ENCODE results near the gene CXCR4.
A peak's percentile ranks its signal among the peaks of the same experiment; 100 is the strongest.

Gene CXCR4

DNA sequence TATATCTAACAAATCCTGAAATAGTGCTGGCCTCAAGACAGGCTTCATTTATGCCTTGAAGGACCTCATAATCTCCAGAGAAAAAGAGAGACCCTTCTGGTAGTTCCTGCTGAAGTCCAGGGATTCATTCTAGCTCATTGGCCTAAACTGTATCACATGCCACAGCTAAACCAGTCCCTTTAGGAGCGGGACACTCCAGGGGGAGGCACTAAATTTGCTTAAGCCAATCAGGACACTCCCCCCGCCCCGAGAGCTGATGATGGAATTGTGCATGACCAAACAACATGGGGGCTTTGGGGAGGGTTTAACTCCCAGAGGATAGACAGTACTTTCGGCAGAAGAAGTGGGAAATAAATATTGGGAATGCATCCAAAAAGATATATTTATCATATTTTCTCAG, 36.4 kb upstream of the CXCR4 start:
- Histone ChIP-seq H3K4me3 (ENCODE audit: low read length) (no peak overlapping the region), H3K9ac (ENCODE audit: low read length) (no peak overlapping the region), H3K27ac (ENCODE audit: low read length) (no peak overlapping the region), H3K79me2 (ENCODE audit: low read length) (no peaks in the 10 kb centered on the region), H4K20me1 (ENCODE audit: insufficient read depth, low read length) (no peaks in the 10 kb centered on the region), H3K4me1 (ENCODE audit: low read length) (peaks cover 44% of the 10 kb centered on the region), H3K27me3 (ENCODE audit: low read depth, low read length) (peaks cover 43% of the 10 kb centered on the region), H3K9me3 (ENCODE audit: insufficient read depth, low read length) (no peaks in the 10 kb centered on the region), H2AFZ (ENCODE audit: low read depth, low read length) (no peak overlapping the region), H3K4me2 (ENCODE audit: low read length) (no peak overlapping the region), H3K36me3 (replicated peaks; ENCODE audit: low read depth, low read length) (no peaks in the 10 kb centered on the region)
- TF ChIP-seq EZH2phosphoT487 (IDR thresholded peaks at IDR 0.05; ENCODE audit: low read depth) = no peak
- TF ChIP-seq, protein P1, sequence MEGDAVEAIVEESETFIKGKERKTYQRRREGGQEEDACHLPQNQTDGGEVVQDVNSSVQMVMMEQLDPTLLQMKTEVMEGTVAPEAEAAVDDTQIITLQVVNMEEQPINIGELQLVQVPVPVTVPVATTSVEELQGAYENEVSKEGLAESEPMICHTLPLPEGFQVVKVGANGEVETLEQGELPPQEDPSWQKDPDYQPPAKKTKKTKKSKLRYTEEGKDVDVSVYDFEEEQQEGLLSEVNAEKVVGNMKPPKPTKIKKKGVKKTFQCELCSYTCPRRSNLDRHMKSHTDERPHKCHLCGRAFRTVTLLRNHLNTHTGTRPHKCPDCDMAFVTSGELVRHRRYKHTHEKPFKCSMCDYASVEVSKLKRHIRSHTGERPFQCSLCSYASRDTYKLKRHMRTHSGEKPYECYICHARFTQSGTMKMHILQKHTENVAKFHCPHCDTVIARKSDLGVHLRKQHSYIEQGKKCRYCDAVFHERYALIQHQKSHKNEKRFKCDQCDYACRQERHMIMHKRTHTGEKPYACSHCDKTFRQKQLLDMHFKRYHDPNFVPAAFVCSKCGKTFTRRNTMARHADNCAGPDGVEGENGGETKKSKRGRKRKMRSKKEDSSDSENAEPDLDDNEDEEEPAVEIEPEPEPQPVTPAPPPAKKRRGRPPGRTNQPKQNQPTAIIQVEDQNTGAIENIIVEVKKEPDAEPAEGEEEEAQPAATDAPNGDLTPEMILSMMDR (IDR thresholded peaks at IDR 0.05; ENCODE audit: low read depth, low read length) = no peak

DNA sequence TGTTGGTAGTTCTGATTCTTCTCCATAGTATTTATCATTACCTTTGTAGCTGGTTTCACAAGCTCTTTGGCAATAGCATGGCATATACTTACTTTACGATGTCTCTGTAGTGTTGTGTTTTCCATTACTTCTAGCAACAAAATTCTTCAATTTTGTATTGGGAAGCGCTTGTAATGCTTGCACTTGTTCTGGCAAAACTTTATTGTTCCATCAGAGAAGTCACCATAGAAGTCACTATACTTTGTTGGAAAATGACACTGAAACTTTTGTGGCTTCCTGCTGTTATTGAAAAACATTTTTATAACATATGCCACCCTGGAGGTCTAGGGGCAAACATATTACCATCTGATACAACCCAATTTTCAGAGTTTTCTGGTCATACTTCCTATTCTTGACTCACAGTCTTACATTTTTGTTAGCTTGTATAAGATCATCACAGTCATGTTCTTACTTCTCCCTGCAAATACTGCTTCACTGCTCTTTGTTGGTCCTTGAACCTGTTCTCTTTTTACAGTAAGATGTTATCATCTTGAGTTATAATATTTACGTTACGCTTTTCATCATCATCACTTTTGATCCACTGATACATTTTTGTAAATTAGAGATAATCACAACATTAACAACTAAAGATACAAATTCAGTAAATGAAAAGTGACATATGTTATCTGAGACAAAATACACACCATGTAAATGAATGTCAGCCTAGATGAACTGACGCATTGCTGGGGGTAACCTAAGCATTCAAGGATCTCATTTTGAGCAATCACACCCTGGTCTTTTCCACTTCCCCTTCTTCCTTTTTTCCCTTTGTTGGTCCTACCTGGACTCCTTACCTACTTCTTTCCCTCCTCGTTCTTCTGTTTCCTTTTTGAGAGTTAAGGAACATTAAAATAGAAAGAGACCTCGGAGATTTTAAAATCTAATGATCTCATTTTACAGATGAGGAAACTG, 33.3 kb upstream of the CXCR4 start:
- peak overlapping the region; percentile 68 for H3K4me2 ChIP-seq (ENCODE audit: low read length)
- no peak for TF ChIP-seq EZH2phosphoT487 (IDR thresholded peaks at IDR 0.05; ENCODE audit: low read depth)
- TF ChIP-seq, protein P1 (IDR thresholded peaks at IDR 0.05; ENCODE audit: low read depth, low read length) = no peak
- H3K27me3 ChIP-seq (ENCODE audit: low read depth, low read length) = peaks cover 61% of the 10 kb centered on the region
- H3K79me2 ChIP-seq (ENCODE audit: low read length) = no peaks in the 10 kb centered on the region
- H3K4me1 ChIP-seq (ENCODE audit: low read length) = peaks cover 35% of the 10 kb centered on the region
- peak overlapping the region; percentile 55 for H3K27ac ChIP-seq (ENCODE audit: low read length)
- no peaks in the 10 kb centered on the region for H3K36me3 ChIP-seq (replicated peaks; ENCODE audit: low read depth, low read length)
- H4K20me1 ChIP-seq (ENCODE audit: insufficient read depth, low read length) = no peaks in the 10 kb centered on the region
- no peak overlapping the region for H2AFZ ChIP-seq (ENCODE audit: low read depth, low read length)
- no peak overlapping the region for H3K9ac ChIP-seq (ENCODE audit: low read length)
- H3K4me3 ChIP-seq (ENCODE audit: low read length) = peak overlapping the region; percentile 38
- H3K9me3 ChIP-seq (ENCODE audit: insufficient read depth, low read length) = no peaks in the 10 kb centered on the region

DNA sequence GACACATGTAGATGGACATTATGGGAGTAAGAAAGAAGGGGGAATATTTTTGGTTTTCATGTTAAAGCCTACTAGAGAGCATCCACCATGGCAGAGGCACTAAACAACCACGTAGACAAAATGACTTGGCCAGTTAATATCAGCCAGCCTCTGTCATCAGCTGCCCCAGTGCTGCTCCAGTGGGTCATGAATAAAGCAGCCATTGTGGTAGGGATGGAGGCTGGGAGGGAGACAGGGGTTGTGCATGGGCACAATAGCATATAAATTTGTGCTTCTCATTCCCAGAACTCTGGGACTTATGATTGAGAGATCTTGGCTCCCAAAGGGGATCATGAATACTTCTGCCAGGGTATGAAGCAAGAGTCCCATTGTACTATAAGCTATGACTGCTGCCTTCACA, 31.1 kb upstream of the CXCR4 start:
- TF ChIP-seq, protein P1 (IDR thresholded peaks at IDR 0.05; ENCODE audit: low read depth, low read length) = no peak
- no peak for TF ChIP-seq EZH2phosphoT487 (IDR thresholded peaks at IDR 0.05; ENCODE audit: low read depth)
- Histone ChIP-seq H3K36me3 (replicated peaks; ENCODE audit: low read depth, low read length) (no peaks in the 10 kb centered on the region), H3K27ac (ENCODE audit: low read length) (no peak overlapping the region), H4K20me1 (ENCODE audit: insufficient read depth, low read length) (no peaks in the 10 kb centered on the region), H3K4me2 (ENCODE audit: low read length) (no peak overlapping the region), H3K79me2 (ENCODE audit: low read length) (no peaks in the 10 kb centered on the region), H3K4me3 (ENCODE audit: low read length) (no peak overlapping the region), H3K27me3 (ENCODE audit: low read depth, low read length) (peaks cover 80% of the 10 kb centered on the region), H3K9me3 (ENCODE audit: insufficient read depth, low read length) (no peaks in the 10 kb centered on the region), H2AFZ (ENCODE audit: low read depth, low read length) (no peak overlapping the region), H3K9ac (ENCODE audit: low read length) (no peak overlapping the region), H3K4me1 (ENCODE audit: low read length) (peaks cover 26% of the 10 kb centered on the region)

DNA sequence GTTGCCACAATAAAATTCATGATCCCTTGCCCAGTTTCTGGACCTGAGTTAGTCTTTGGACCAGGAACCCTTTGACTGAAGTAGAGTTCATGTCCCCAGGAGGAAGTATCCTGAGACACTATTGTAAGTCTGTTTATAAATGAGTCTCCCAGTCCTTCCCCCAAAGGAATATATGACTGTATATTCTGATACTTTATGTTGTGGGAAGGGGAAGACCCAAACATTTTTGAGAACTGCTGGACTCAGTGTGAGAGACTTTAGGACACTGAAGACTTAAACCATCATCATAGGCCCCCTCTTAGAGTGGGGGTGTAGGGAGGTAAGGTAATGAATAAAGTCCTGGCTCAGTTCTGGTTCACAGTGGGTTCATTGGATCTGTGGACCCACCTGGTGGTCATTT, 28.6 kb upstream of the CXCR4 start:
- no peaks in the 10 kb centered on the region for H4K20me1 ChIP-seq (ENCODE audit: insufficient read depth, low read length)
- no peak overlapping the region for H3K27ac ChIP-seq (ENCODE audit: low read length)
- no peak overlapping the region for H3K4me2 ChIP-seq (ENCODE audit: low read length)
- H3K79me2 ChIP-seq (ENCODE audit: low read length) = no peaks in the 10 kb centered on the region
- H3K4me1 ChIP-seq (ENCODE audit: low read length) = peaks cover 16% of the 10 kb centered on the region
- no peaks in the 10 kb centered on the region for H3K36me3 ChIP-seq (replicated peaks; ENCODE audit: low read depth, low read length)
- peaks cover 82% of the 10 kb centered on the region for H3K27me3 ChIP-seq (ENCODE audit: low read depth, low read length)
- H2AFZ ChIP-seq (ENCODE audit: low read depth, low read length) = no peak overlapping the region
- H3K9me3 ChIP-seq (ENCODE audit: insufficient read depth, low read length) = no peaks in the 10 kb centered on the region
- H3K9ac ChIP-seq (ENCODE audit: low read length) = no peak overlapping the region
- H3K4me3 ChIP-seq (ENCODE audit: low read length) = no peak overlapping the region
- TF ChIP-seq, protein P1 (IDR thresholded peaks at IDR 0.05; ENCODE audit: low read depth, low read length) = no peak
- no peak for TF ChIP-seq EZH2phosphoT487 (IDR thresholded peaks at IDR 0.05; ENCODE audit: low read depth)

All from OCI-LY3 (cell line).